Activated CD4-positive, alpha-beta T cell treated with anti-CD3 and anti-CD28 coated beads, Interleukin-2, Interleukin-4, amounts not matched to agents 100 ng/mL and 50 ng/mL, durations not matched to agents 16 hours and 8 hours (primary cell): ENCODE data around the gene ANKRD63.

ENCODE experiments used
- DNase-seq: peaks from one replicate; pipeline ENCODE4 v3.0.0-alpha.2; 2020; ENCODE audit warnings: low spot score

The ANKRD63 gene

GRCh38 chr15:40279437-40280141, 3.3 kb downstream of the ANKRD63 start:
- peak; percentile 56 for DNase-seq

DNA sequence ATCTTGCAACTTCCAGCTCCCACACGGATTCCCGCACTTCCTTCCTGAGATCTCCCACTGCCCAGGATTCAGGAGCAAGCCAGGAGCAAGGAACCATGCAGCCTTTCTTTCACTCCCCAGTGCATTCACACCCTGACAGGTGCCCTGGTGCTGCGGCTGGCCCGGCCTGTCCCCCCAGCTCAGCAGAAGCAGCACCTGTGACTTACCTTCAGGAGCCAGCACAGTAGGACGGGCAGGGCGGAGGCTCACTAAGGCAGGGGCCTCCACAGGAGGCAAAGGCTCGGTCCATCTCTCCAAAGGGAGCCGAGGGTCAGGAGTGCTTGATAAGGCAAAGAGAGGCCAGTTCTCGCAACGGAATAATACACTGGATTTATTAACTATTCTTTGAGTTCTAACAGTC, 4.8 kb downstream of the ANKRD63 start:
- DNase-seq: no peak

- DNase-seq: no peak
Observed at GRCh38 chr15:40277471-40277870, 5.4 kb downstream of the ANKRD63 start.

GRCh38 chr15:40276927-40277326, 5.9 kb downstream of the ANKRD63 start:
- no peak for DNase-seq

DNA sequence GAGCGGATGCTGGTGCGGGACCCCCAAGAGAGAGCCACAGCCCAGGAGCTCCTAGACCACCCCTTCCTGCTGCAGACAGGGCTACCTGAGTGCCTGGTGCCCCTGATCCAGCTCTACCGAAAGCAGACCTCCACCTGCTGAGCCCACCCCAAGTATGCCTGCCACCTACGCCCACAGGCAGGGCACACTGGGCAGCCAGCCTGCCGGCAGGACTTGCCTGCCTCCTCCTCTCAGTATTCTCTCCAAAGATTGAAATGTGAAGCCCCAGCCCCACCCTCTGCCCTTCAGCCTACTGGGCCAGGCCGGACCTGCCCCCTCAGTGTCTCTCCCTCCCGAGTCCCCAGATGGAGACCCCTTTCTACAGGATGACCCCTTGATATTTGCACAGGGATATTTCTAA, 6.9 kb downstream of the ANKRD63 start:
- no peak for DNase-seq

DNA sequence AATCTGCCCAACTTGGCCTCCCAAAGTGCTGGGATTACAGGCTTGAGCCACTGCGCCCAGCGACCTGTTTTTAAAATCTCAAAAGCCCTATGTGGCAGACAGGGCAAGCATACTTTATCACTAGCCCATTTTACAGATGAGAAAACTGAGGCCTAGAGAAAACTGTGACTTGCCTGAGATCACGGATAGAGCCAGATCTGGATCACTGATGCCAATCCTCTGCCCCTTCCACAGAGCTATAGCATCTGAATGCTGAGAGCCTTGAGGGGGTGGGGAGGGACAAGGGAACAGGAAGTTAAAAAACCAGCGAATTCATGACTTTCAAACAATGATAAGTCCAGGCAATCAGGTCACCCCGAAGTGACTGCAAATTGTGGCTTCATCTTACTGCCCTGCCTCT, 7.3 kb downstream of the ANKRD63 start:
- DNase-seq: no peak

DNA sequence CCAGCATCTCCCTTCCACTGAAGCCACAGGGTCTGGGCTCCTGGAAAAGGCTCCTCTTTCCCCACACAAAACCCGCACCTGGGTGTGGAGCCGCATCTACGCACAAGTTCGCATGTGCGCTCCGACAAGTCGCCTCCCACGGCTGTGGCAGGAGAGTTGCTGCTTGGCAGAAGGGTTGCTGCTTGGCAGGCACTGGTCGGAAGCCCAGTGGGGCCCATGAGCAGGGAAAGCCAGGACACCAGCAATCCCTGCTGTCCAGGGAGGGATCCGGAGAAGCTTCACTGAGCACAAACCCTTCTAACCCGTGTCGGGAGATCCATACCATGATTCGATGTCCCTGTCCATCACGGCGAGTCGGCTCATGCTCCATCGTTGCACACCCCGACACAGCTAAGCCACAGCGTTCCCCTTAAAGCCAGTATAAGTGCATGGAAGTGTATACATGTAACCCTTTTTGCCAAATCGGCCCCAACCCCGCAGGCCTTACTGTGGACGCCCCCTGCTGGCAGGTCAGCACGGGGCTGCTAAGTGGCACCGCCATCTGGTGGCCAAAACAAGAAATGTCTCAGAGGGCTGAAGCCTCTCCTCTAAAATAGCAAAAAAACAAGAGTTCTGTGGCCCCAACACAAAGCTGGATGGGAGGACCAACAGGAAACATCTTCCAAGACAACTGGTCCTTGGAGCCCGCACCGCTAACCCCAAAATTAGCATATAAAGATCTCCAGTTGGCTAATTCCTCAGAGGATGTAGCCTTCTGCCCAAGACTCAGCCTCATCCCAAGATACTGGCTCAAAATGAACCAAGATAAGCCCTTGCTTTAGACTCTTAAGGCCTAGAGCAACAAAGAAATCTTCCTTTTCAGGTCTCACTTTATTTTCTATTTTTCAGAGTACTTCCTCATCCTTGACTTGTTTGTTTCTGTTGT, 8.3 kb downstream of the ANKRD63 start:
- peak; percentile 87 for DNase-seq

- no peak for DNase-seq
Observed at GRCh38 chr15:40273428-40273827, 9.4 kb downstream of the ANKRD63 start.

DNA sequence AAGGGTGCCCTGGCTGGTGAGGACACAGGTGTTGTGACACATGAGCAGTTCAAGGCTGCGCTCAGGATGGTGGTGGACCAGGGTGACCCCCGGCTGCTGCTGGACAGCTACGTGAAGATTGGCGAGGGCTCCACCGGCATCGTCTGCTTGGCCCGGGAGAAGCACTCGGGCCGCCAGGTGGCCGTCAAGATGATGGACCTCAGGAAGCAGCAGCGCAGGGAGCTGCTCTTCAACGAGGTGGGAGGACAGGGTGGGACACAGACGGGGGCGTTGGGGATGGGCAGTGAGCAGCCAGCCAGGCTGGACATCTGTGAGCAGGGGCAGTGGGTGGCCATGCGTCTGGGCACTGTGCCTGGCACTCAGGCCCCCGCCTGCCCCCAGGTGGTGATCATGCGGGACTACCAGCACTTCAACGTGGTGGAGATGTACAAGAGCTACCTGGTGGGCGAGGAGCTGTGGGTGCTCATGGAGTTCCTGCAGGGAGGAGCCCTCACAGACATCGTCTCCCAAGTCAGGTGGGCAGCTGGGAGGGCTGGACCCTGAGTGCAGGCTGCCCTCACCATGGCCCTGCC, 10.3 kb downstream of the ANKRD63 start:
- no peak for DNase-seq

- DNase-seq: no peak
Observed at GRCh38 chr15:40271685-40272484, 11.0 kb downstream of the ANKRD63 start.

DNA sequence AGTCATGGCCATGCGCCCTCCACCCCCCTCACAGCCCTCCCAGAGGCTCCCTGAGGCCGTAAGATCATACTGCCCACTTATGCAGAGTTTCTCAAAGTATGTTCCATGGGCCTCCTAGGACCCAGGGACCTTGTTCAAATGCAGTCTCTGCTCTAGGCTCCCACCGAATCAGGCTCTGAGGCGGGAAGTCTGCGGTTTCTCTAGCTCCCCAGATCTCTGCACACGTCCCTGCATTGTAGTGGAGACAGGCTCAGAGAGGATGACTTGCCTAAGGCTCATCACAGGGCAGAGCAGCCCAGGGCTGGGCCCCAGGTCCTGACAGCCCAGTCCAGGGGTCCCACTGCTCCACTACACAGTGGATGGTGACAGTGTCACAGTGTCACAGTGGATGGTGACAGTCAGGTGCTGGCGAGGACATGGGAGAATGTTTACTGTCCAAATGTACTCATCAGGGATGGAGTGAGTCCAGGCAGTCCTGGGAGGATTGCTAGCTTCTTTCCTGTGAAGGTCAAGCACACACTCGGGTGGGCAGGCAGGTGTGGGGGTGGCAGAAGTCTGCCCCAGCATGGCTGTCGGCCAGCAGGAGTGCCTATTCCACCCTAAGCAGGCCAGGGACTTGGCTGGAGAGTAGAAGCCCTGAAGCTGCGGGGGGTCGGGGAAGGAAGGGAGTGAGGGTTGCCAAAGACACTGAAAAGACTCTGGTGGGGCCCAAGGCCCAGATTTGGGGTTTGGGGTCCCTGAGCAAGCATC, 12.4 kb downstream of the ANKRD63 start:
- DNase-seq: no peak

- DNase-seq: no peak
Observed at GRCh38 chr15:40269604-40270003, 13.3 kb downstream of the ANKRD63 start.

- no peak for DNase-seq
Observed at GRCh38 chr15:40267670-40268069, 15.2 kb downstream of the ANKRD63 start.

- no peak for DNase-seq
Observed at GRCh38 chr15:40266828-40267304, 16.0 kb downstream of the ANKRD63 start.

GRCh38 chr15:40265875-40266274, 17.0 kb downstream of the ANKRD63 start:
- no peak for DNase-seq

DNA sequence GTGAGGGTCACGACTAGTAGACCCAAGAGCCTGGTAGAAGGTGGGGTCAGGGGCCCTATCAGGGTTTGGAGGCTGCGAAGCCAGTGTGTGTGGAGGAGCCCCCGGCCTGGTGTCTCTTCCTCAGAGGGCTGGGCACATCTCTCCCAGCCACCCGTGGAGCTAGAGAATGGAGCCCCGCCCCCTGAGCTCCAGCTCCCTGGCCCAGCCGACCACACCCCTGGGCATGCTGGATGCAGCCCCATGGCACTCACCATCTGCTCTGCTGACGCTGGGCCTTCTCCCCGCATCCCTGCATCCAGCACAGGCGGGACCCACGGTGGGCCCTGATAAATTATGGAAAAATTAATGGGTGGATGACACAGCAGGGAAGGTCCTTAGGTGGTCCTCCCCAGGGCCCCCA, 17.5 kb downstream of the ANKRD63 start:
- DNase-seq: no peak

DNA sequence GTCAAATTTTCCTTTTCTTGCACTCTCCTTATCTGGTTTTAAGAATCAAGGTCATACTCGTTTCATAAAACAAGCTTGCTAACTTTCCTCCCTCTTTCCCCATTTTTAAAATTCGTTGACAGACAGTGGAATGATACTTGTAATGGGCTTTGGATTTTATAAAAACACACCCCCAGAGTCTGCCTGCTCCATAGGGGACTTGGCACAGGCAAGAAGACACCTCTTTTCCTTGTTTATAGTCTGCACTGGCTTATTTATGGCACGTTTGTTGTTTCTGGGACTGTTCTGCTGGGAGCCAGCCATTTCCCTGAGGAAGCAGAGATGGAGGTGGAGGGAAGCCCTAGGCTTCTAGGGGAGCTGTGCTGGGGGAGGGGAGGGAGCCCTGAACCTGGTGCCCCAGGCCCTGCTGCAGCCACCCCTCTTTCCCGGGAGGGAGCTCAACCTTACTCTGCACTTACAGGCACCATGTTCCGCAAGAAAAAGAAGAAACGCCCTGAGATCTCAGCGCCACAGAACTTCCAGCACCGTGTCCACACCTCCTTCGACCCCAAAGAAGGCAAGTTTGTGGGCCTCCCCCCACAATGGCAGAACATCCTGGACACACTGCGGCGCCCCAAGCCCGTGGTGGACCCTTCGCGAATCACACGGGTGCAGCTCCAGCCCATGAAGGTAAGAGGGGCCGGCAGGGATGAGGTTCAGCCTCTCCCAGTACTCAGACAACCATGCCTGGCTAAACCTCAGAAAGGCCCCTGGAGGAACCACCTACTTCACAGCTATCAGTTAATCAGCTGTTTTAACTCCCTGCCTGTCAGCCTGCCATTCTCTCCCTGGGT, 18.3 kb downstream of the ANKRD63 start:
- DNase-seq: no peak

- no peak for DNase-seq
Observed at GRCh38 chr15:40263024-40263754, 19.7 kb downstream of the ANKRD63 start.

GRCh38 chr15:40259021-40259420, 23.8 kb downstream of the ANKRD63 start:
- DNase-seq: no peak

DNA sequence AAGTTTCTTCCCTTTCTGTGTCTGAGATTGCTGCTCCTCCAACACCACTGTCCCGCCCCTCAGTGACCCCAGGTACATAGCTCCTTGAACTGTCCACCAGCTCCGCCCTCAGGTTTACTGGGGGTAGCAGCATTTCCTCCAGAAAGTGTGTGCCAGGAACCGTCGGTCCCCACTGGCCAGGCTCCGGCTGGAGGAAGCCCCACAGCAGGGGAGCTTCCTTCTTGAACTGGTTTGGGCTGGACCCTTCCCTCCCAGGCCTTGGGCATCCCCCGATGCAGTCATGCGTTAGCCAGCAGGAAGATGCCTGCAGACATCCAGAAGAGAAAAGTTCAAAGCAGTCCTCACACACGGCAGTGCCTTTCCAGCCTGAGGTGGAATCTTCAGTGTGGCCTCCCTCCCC, 24.3 kb downstream of the ANKRD63 start:
- DNase-seq: no peak
